Stimulated activated naive CD4-positive, alpha-beta T cell treated with Interleukin-2 at 50 U/mL for 16 hours (primary cell): ENCODE results near the gene BANF1.
A peak's percentile ranks its signal among the peaks of the same experiment; 100 is the strongest.
"Not testable (repeated sequence)": the region's sequence is repeated elsewhere in the genome, so short reads cannot be mapped to it uniquely, and the experiment has no call there.

Experiments used
- DNase-seq: peaks from one replicate; lab custom pipeline; 2025; lab: John Stamatoyannopoulos, UW

Gene BANF1

GRCh38 chr11:66011239-66011784, 9.0 kb downstream of the BANF1 start:
- DNase-seq = no peak

- DNase-seq = no peak
Measured at GRCh38 chr11:66011785-66012303, 9.5 kb downstream of the BANF1 start, which contains the start of gene CST6. Gene CST6 (plus strand): TSS chr11:66012008. CDS start chr11:66012045, 37 bp downstream.

GRCh38 chr11:66012371-66012945, 10.2 kb downstream of the BANF1 start:
- no peak for DNase-seq

- DNase-seq = no peak
Measured at GRCh38 chr11:66012946-66013761, 10.9 kb downstream of the BANF1 start.

- no peak for DNase-seq
Measured at GRCh38 chr11:66013762-66014100, 11.4 kb downstream of the BANF1 start.

GRCh38 chr11:66014804-66015453, 12.6 kb downstream of the BANF1 start:
- DNase-seq = no peak

- DNase-seq = no peak
Measured at GRCh38 chr11:66015454-66015881, 13.2 kb downstream of the BANF1 start.

- no peak for DNase-seq
Measured at GRCh38 chr11:66015936-66016792, 13.9 kb downstream of the BANF1 start.

GRCh38 chr11:66016793-66017177, 14.5 kb downstream of the BANF1 start:
- DNase-seq = no peak

GRCh38 chr11:66017321-66017720, 15.0 kb downstream of the BANF1 start:
- peak; percentile 6 for DNase-seq

GRCh38 chr11:66020212-66020611, 17.9 kb downstream of the BANF1 start:
- no peak for DNase-seq

- no peak for DNase-seq
Measured at GRCh38 chr11:66020618-66021357, 18.5 kb downstream of the BANF1 start.

- peak; percentile 68 for DNase-seq
Measured at GRCh38 chr11:66022401-66023185, 20.3 kb downstream of the BANF1 start.

GRCh38 chr11:66023186-66023440, 20.8 kb downstream of the BANF1 start:
- not testable (repeated sequence) for DNase-seq

- DNase-seq = no peak
Measured at GRCh38 chr11:66026017-66026529, 23.8 kb downstream of the BANF1 start, which contains the start of gene CATSPER1. Gene CATSPER1 (minus strand): TSS chr11:66026479. CDS start chr11:66026379, 100 bp downstream.

GRCh38 chr11:66032957-66033735, 30.8 kb downstream of the BANF1 start:
- no peak for DNase-seq

GRCh38 chr11:66035653-66036333, 33.5 kb downstream of the BANF1 start:
- DNase-seq = no peak

- DNase-seq = no peak
Measured at GRCh38 chr11:66036334-66036710, 34.0 kb downstream of the BANF1 start.

GRCh38 chr11:66037327-66037726, 35.0 kb downstream of the BANF1 start:
- DNase-seq = no peak
